Choroid plexus epithelial cell (primary cell): Measurements from ENCODE around the gene UBXN10.

ENCODE experiments used
- DNase-seq: peaks from one replicate; pipeline ENCODE4 v3.0.0-alpha.2; 2010; ENCODE audit warnings: low read depth
- H3K4me3 ChIP-seq: 2 replicates; pipeline ENCODE4 v1.5.1; 2011; ENCODE audit warnings: low read depth, mild to moderate bottlenecking, control low read depth, low read length, moderate library complexity
- CTCF ChIP-seq: conservative IDR thresholded peaks from 2 replicates; pipeline ENCODE4 v1.5.1; 2011; ENCODE audit warnings: low read depth, mild to moderate bottlenecking, control low read depth, inconsistent platforms, low read length, moderate library complexity

Gene UBXN10

GRCh38 chr1:20200966-20201365 lies 15.1 kb downstream of the UBXN10 start:
- no peak for TF ChIP-seq CTCF
- H3K4me3 ChIP-seq, result no peak overlapping the region
- DNase-seq, result no peak

- TF ChIP-seq CTCF, result no peak
- no peak for DNase-seq
- no peak overlapping the region for H3K4me3 ChIP-seq
Observed at GRCh38 chr1:20202166-20202565, 16.3 kb downstream of the UBXN10 start.

- no peak for TF ChIP-seq CTCF
- no peak overlapping the region for H3K4me3 ChIP-seq
- no peak for DNase-seq
Observed at GRCh38 chr1:20207546-20207945, 21.6 kb downstream of the UBXN10 start.

GRCh38 chr1:20209471-20209870 lies 23.6 kb downstream of the UBXN10 start:
- no peak overlapping the region for H3K4me3 ChIP-seq
- TF ChIP-seq CTCF, result no peak
- DNase-seq, result no peak

DNA sequence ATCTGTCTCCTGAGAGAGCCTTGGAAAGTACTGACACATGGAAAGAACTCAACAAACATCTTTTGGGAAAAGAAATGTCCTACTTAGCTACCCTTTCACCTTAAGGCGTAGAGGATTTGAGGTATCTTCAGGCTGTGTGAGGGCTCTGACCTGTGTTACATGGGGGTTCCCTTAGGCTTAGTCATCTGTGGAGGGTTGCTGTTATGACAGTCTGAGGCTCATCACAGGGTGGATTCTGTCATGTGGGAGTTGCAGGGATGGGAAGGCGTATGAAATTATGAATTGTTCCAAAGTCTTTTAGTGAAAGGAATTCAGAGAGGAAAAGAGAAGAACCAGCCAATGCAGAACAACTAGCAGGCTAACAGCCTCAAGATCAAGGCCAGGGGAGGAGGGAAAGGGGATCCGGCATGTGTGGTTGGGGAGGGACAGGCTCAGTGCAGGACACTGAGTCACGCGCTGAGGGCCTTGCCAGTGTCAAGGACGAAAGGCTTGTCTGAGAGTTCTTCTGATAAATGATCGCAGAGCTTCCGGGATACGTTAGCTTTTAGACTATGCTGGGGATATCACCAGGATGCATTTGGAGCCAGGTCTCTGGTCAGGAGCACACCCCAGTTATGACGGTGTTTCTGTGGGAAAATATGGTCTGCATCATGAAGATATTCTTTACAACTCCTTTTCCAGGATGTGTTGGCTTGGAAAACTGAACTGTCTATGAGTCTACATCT lies 25.0 kb downstream of the UBXN10 start:
- no peak for DNase-seq
- no peak for TF ChIP-seq CTCF
- no peak overlapping the region for H3K4me3 ChIP-seq

GRCh38 chr1:20211511-20211931 lies 25.6 kb downstream of the UBXN10 start:
- TF ChIP-seq CTCF, result no peak
- DNase-seq, result no peak

DNA sequence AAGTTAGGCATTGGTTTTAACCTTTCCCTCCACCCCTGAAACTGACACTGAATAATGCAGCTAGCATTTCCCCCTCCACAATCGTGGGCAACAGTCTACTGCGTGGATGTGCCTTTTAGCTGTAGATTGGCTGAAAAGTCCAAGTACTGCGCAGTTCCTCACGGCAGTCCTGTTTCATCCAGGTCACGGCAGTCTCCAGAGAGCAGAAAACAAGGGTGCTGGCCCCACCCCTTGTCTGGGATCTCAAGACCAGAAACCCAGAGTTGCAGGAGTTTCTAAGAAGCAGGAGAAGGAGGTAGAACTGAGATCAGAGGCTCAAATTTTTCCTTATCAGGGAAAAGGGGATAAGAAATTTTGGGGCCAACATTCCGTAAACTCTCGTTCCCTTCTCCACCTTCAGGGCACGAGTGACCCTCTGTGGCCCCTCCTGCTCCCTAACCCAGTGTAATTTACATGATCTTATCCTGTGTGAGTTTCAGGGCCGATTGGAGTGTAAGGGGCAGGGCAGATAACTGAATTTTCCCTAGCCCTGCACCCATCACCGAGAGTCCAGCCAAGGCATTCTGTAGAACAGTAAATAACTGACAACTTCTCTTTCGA lies 26.3 kb downstream of the UBXN10 start:
- no peak for DNase-seq
- no peak for TF ChIP-seq CTCF
- H3K4me3 ChIP-seq, result no peak overlapping the region

More at GRCh38 chr1:20211511-20211931, 25.6 kb downstream of the UBXN10 start:
- H3K4me3 ChIP-seq, result no peak overlapping the region
